ENCODE data around the gene PYCARD.
"Not testable (repeated sequence)": the region's sequence is repeated elsewhere in the genome, so short reads cannot be mapped to it uniquely, and the experiment has no call there.

Gene PYCARD

DNA sequence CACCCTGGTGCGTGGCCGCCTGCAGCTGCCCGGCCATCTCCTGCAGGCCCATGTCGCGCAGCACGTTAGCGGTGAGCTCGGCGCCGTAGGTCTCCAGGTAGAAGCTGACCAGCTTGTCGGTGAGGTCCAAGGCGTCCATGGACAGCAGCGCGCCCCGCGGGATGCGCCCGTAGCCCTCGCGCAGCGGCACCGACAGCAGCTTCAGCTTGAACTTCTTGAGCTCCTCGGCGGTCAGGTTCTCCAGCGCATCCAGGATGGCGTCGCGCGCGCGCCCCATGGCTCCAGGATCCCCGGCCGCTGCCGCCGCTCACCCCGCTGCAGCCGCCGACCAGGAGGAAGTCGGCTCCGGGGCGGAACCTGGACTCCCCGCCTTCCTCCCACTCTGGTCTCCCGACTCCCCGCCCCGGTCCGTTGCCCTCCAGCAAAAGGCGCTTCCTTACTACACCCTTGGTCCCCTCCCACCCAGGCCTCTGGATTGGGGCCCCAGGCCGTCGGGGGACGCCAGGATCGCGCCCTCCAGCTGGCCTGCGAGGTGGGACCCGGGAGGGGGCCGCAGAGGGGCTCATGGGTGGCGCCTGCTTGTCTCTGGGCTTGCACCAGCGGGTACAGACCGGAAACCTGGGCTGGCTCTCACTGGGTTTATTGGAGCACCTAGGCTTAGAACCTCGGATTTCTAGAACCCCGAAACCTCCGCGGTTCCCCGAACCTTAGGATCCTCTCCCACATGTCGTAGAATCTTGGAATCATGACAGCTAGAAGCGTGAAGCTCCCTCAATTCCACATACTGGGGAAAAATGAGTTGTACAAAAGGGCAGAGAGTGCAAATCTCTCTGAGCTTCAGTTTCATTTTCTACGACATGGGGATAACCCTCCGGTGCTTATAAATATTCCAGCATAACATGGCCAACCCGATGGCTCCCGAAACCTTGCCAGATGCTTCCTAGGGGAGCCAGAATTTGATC, at the start of gene PYCARD:
Gene PYCARD (minus strand): TSS at position 347 of the 962 bp plus-strand sequence. CDS start 70 bp downstream, at position 277.
- DNase-seq = peak; percentile 49

DNA sequence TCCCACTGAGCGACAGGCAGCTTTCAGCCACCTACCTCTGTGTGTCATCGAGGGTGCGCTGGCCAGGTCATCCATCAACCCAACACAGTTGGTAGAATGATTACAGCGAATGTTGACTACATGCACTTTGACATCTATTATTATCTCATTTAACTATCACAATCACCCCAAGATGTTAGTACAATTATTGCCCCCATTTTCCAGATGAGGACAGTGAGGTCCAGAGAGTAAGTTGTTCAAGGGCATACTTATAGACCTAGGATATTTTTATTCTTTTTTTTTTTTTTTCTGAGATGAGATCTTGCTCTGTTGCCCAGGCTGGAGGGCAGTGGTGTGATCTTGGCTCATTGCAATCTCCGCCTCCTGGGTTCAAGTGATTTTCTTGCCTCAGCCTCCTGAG, 48.9 kb upstream of the PYCARD start:
- DNase-seq = no peak

DNA sequence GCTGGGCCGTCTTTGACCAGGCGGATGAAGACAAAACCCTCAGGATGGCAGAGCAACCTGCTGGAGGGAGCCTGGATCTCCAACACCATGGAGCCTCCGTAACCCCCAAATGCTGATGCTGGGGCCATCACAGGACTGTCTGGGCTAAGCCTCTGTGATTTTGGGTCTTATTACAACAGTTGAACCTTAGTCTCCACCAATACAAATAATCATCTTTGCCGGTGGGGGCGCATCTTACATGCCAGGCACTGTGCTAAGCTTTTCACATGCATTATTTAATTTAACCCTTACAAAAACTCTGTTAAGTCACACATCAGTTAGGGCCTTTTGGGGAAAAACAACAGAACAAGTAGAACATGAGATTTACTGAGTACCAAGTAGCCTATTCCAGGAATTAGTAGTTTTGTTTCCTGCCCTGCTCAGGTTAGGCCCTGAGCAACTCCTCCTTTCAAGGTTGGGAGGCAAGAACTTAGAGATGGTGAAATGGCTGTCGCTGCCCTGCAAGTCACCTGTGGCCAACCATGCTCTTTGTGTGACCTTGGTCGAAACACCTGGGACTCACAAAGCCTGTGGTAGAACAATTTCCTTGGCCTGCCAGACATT, 48.3 kb upstream of the PYCARD start:
- DNase-seq = no peak

DNA sequence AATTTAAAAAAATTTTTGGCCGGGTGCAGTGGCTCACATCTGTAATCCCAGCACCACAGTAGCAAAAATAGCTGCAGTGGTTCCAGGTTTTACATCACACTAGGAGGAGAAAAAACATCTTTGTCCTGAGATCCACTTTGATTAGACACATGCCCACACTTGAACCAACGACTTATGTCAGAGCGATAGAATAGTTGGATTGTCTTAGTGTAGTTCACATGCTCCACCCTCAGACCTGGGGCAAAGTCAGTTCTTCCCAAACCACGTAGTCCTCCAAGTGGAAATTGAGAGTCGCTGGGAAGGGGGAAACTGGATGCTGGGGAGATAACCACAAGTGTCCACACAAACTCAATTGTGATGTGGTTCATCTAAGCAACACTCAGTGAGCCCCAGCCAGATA, 45.8 kb upstream of the PYCARD start:
- no peak for DNase-seq

DNA sequence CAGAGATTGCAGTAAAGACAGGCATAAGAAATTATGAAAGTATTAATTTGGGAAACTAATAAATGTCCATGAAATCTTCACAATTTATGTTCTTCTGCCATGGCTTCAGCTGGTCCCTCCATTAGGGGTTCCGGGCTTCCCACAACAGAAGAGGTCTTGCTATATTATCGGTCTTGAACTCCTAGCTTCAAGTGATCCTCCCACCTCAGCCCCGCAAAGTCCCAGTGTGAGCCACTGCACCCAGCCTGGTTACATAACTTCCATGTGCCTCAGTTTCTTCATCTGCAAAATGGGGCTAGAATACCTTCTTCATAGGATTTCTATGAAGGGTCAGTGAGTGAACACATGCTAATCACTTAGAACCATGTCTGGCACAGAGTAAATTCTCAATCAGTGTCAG, 43.7 kb upstream of the PYCARD start:
- DNase-seq = no peak

DNA sequence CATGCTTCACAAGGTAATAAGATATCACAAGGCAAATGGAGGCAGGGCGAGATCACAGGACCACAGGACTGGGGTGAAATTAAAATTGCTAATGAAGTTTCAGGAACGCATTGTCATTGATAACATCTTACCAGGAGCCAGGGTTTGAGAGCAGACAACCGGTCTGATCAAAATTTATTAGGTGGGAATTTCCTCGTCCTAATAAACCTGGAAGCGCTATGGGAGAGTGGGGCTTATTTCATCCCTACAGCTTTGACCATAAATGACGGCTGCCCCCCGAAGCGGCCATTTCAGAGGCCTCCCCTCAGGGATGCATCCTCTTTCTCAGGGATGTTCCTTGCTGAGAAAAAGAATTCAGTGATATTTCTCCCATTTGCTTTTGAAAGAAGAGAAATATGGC, 43.0 kb upstream of the PYCARD start:
- not testable (repeated sequence) for DNase-seq

DNA sequence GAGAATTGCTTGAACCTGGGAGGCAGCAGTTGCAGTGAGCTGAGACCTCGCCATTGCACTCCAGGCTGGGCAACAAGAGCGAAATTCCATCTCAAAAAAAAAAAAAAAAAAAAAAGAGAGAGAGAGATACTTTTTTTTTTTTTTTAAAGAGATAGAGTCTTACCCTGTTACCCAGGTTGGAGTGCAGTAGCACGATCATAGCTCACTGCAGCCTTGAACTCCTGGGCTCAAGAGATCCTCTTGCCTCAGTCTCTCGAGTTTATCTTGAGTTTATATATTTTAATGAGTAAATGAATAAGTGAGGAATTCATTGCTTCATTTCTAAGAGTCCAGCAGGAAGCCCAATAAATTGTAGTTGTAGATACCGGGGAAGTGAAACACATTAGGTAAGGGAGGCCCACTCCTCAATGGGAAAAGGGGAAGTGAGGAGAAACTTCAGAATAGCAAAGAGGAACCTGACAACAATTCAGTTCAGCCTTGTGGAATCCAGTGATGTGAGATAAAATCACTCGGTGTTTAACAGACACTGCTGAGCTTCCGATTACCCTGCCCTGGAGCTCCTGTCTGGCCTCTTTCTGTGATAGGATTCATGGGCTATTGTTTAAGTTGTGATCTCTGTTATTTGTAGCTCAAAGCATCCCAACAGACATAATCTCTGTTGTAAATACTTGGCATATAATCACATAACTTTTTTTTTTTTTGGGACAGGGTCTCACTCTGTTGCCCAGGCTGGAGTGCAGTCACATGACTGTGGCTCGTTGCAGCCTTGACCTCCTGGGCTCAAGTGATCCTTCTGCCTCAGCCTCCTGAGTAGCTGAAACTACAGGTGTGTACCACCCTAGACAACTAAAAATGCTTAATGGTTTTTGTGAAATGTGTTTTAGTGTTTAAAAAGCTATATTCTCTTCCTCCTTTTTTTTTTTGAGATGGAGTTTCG, 41.4 kb upstream of the PYCARD start:
- no peak for DNase-seq

DNA sequence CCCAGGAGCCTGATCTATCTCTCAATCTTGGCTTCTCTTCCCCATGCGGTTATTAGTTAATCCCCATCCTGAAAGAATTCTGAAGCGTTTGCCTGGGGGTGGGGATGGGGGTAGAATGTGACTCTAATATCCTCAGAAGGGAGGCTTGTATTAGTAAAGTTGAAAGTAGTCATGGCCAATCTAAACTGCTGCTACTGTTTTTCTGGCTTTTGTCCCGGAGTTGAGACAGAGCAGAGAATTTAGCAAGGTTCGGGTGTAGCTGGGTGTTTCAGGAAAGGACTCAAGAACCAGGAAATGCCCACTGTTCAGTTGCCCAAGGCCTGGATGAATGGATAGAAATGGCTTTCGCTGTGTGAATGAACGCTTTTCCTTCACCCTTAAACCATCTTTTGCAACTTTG, 39.6 kb upstream of the PYCARD start:
- DNase-seq = no peak

DNA sequence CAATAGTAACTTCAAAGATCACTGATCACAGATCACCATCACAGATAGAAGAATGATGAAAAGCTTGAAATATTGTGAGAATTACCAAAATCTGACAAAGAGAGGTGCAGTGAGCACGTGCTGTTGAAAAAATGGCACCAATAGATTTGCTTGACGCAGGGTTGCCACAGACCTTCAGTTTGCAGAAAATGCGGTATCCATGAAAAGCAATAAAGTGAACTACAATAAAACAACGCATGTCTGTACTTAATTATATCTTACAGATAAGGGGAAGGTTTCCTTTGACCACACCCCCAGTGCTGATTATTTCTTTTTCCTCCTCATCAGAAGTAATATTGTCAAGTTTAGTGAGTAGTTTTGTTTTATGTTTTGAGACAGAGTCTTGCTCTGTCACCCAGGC, 35.5 kb upstream of the PYCARD start:
- DNase-seq = no peak

DNA sequence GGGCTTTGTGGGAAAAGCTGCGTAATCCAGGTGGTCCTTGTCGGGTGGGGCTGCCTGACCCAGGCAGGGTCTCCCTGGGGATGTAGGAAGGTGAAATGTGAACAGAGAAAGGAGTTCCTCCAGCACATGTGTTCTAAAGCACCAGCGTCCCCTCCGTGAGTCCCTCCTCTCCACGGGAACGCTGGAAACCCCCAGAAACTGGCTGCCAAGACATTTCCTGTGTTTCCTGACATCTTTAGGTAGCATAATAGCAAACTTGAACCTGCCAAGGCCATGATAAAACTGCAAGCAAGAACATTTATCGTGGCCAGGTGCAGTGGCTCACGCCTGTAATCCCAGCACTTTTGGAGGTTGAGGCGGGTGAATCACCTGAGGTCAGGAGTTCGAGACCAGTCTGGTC, 26.9 kb upstream of the PYCARD start:
- no peak for DNase-seq

DNA sequence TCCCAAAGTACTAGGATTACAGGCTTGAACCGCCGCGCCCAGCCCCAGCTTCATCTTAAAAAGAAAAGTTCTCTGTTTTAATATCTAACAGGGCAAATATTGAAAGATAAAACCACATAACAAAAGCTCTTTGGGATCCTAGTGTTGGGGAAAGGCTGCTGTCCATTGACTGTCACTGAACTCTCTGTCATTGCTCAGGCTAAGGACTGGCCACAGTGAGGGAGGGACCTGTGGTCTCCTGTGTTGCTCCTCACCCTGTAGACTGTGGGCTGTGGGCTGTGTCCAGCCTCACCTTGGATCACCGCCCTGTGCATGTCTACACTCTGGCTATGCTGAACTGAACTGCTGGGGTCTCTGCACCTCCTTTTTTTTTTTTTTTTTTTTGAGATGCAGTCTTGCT, 25.6 kb upstream of the PYCARD start:
- DNase-seq = no peak

DNA sequence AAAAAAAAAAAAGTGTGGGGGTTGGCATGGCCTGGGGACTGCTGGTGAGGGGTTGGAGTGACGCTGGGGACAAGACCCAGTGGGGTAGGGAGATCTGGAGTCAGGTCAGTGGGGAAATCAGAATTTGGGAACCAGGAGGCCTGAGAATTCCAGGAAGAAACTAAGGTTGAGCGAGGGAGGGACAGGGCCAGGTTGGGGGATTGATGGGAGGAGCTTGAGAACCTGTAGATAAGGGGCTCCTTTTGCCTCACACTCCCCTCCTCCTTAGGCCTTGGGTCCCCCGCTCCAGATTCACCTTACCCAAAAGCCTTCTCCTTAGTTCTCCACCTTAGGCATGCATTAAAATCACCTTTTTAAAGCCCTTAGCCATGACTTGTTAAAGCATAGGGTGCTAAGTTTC, 22.6 kb upstream of the PYCARD start:
- no peak for DNase-seq

DNA sequence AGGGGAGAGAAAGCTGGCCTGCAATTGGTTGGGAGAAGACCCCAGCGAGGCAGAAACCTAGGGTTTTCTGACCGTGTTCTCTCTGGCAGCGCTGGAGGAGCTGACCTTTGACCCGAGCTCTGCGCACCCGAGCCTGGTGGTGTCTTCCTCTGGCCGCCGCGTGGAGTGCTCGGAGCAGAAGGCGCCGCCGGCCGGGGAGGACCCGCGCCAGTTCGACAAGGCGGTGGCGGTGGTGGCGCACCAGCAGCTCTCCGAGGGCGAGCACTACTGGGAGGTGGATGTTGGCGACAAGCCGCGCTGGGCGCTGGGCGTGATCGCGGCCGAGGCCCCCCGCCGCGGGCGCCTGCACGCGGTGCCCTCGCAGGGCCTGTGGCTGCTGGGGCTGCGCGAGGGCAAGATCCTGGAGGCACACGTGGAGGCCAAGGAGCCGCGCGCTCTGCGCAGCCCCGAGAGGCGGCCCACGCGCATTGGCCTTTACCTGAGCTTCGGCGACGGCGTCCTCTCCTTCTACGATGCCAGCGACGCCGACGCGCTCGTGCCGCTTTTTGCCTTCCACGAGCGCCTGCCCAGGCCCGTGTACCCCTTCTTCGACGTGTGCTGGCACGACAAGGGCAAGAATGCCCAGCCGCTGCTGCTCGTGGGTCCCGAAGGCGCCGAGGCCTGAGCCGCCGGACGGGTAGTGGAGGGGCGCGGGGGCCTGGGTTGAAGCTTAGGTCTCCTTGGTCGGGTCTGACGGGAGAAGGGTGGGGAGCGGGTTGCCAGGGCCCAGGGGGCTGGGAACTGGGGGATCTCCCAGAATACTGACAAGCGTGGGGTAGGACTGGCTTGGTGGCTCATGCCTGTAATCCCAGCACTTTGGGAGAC, 21.8 kb upstream of the PYCARD start:
- DNase-seq = no peak

DNA sequence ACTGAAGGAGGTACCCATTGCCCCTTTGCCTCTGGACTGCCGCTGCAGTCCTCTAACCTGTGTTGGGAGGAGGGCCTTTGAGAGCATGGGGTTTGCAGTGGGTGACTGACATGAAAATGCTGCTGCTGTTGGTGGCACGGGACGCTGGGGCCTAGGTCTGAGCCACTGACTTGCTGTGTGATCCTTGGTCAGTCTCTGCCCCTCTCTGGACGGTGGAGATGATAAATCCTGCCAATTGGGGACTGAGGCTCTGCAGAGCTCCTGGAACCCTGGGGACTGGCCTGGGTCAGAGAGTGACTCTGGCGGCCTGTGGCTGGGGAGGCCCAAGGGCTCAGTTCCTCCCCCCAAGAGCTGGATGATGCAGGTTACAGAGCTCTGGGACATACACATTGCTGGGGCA, 20.5 kb upstream of the PYCARD start:
- no peak for DNase-seq

DNA sequence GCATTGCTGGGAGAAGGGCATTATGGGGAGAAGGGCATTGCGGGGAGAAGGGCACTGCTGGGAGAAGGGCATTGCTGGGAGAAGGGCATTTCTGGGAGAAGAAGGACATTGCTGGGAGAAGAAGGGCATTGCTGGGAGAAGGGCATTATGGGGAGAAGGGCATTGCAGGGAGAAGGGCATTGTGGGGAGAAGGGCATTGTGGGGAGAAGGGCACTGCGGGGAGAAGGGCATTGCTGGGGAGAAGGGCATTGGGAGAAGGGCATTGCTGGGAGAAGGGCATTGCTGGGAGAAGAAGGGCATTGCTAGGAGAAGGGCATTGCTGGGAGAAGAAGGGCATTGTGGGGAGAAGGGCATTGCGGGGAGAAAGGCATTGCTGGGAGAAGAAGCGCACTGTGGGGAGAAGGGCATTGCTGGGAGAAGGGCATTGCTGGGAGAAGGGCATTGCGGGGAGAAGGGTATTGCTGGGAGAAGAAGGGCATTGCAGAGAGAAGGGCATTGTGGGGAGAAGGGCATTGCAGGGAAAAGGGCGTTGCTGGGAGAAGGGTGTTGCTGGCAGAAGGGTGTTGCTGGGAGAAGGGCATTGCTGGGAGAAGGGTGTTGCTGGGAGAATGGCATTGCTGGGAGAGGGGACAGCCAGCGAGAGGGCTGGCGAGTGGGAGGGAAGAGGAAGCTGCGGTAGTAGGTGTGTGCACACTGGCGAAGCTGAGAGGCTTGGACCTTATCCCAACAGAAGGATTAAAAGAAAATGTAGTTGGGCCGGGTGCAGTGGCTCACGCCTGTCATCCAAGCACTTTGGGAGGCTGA, 19.0 kb upstream of the PYCARD start:
- no peak for DNase-seq

DNA sequence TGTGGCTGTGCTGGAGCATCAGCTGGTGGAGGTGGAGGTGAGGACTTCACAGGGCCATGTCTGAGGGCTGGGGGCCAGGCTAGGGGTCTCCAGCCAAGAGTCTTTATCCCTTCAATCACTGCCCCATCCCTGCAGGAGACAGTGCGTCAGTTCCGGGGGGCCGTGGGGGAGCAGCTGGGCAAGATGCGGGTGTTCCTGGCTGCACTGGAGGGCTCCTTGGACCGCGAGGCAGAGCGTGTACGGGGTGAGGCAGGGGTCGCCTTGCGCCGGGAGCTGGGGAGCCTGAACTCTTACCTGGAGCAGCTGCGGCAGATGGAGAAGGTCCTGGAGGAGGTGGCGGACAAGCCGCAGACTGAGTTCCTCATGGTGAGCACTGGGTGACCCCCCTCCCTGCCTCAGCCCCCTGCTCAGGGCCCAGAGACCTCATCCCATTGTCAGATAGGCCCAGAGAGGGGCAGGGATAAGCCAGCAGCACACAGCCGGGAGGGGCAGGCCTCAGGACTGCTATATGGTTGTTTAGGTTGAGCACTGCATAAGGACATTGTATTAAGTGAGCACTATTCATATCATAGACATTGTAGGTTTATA, 16.7 kb upstream of the PYCARD start:
- no peak for DNase-seq

DNA sequence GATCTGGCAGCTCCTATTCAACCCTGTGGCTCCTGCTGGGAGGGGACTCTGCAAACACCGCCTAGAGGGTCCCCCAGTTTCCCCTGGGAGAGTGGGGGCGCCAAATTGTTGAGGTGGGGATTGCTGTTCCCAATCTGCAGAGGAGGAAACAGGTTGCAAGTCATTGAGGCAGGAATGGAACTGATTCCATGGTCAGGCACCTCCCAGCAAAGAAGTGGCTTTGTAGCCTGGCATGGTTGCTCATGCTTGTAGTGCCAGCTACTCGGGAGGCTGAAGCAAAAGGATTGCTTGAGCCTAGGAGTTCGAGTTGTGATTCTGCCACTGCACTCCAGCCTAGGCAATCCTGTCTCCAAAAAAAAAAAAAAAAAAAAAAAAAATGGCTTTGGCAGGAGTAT, 14.6 kb upstream of the PYCARD start:
- DNase-seq = no peak

DNA sequence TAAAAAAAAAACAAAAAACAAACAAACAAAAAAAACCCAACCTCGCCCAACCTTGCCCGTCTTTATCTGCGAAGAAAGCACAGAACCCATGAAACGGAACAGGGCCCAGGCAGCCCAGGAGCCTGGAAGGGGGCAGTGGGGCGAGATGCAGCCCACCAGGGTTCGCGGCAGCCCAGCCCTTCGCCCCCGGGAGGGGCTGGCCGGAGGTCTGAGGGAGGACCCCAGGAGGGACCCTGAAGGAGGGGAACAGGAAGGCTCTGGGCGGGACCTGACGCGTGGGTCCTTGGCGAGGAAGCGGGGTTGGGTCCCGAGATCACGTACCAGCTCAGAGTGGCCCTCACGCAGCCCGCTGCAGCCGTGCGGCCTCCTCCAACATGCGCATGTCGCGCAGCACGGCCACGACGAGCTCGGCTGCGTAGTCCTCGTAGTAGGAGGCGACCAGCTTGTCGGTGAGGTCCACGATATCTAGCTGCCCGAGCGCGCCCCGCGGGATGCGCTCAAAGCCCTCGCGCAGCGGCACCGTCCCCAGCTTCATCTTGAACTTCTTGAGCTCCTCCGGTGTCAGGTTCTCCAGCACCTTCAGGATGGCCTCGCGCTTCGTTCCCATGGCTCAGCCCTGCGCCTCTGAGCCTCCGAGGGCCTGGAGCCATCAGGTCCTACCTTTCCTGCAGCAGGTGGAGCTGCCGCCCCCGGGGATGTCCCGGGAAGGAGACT, 14.0 kb upstream of the PYCARD start, which contains the start of gene PYDC1:
Gene PYDC1 (minus strand): TSS at position 714 of the 714 bp plus-strand sequence. CDS start 107 bp downstream, at position 607.
- no peak for DNase-seq

DNA sequence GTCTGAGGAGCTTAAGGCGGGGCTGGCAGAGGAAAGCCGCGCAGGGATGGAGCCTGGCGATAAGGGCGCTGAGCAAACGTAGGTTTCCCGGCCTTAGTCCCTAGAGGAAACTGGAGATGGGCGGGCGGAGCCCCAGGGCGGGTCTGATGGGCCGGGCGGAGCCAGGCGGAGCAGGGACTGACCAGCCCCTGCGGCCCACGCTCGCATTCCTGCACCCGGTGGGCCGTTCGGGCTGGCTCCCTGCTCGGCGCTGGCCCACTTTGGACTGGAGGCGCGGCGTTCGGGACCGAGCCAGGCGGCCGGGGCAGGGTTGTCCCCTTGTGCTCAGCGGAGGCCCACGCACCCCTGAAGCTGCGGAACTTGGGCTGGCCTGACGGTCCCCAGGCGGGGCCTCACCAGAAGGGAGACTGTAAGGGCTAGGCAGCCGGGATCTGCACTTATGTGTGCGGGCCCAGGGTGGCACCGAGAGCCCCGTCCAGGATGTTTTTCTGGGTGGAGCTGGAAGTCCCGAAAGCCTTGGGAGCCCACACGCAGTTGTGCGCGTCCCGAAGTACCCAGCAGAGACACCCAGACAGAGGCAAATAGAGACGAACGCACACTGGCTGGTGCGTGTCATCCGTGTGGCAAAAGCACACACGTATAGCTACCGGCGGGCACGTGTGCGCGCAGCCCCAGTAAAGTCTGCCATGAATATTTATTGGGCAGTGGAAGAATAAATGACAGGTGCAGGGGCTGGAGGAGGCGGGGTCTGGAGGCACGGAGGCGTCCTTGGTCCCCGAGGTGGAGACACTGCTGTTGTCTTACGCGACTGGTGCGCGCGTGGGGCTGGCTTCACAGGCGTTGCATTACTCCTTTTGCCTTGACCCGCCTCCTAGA, 13.0 kb upstream of the PYCARD start:
- DNase-seq = no peak
